GM19395 (cell line): ENCODE data around the gene DACH1.

Source experiments
- ATAC-seq: cut with Tn5 transposase; IDR thresholded peaks from one replicate; pipeline ENCODE4 v1.9.1; 2021; ENCODE audit warnings: mild to moderate bottlenecking, moderate library complexity; ENCODE audit not compliant: unreplicated experiment

The DACH1 gene

GRCh38 chr13:71593566-71593965 lies 273.4 kb downstream of the DACH1 start:
- ATAC-seq = no peak

GRCh38 chr13:71591374-71591773 lies 275.6 kb downstream of the DACH1 start:
- ATAC-seq = no peak

GRCh38 chr13:71590654-71591148 lies 276.3 kb downstream of the DACH1 start:
- no peak for ATAC-seq

GRCh38 chr13:71589032-71589431 lies 278.0 kb downstream of the DACH1 start:
- ATAC-seq = no peak

GRCh38 chr13:71587817-71588216 lies 279.2 kb downstream of the DACH1 start:
- no peak for ATAC-seq

GRCh38 chr13:71587193-71587592 lies 279.8 kb downstream of the DACH1 start:
- no peak for ATAC-seq

GRCh38 chr13:71583581-71583980 lies 283.4 kb downstream of the DACH1 start:
- ATAC-seq = no peak

GRCh38 chr13:71580614-71581013 lies 286.4 kb downstream of the DACH1 start:
- no peak for ATAC-seq

GRCh38 chr13:71578048-71578447 lies 289.0 kb downstream of the DACH1 start:
- no peak for ATAC-seq

GRCh38 chr13:71577127-71577526 lies 289.9 kb downstream of the DACH1 start:
- no peak for ATAC-seq

- ATAC-seq = no peak
Measured at GRCh38 chr13:71576571-71576970, 290.4 kb downstream of the DACH1 start.

GRCh38 chr13:71546881-71547280 lies 320.1 kb downstream of the DACH1 start:
- no peak for ATAC-seq

GRCh38 chr13:71540098-71540497 lies 326.9 kb downstream of the DACH1 start:
- no peak for ATAC-seq

GRCh38 chr13:71536201-71536600 lies 330.8 kb downstream of the DACH1 start:
- ATAC-seq = no peak

GRCh38 chr13:71524613-71525304 lies 342.2 kb downstream of the DACH1 start:
- no peak for ATAC-seq

- no peak for ATAC-seq
Measured at GRCh38 chr13:71524245-71524612, 342.8 kb downstream of the DACH1 start.

- no peak for ATAC-seq
Measured at GRCh38 chr13:71522941-71523526, 344.0 kb downstream of the DACH1 start.

GRCh38 chr13:71517004-71517403 lies 350.0 kb downstream of the DACH1 start:
- ATAC-seq = no peak

- ATAC-seq = no peak
Measured at GRCh38 chr13:71516521-71516920, 350.5 kb downstream of the DACH1 start.

GRCh38 chr13:71515744-71516038 lies 351.3 kb downstream of the DACH1 start:
- no peak for ATAC-seq

GRCh38 chr13:71514900-71515743 lies 351.9 kb downstream of the DACH1 start:
- no peak for ATAC-seq
